Measurements from ENCODE around the gene PABPN1.

DNA sequence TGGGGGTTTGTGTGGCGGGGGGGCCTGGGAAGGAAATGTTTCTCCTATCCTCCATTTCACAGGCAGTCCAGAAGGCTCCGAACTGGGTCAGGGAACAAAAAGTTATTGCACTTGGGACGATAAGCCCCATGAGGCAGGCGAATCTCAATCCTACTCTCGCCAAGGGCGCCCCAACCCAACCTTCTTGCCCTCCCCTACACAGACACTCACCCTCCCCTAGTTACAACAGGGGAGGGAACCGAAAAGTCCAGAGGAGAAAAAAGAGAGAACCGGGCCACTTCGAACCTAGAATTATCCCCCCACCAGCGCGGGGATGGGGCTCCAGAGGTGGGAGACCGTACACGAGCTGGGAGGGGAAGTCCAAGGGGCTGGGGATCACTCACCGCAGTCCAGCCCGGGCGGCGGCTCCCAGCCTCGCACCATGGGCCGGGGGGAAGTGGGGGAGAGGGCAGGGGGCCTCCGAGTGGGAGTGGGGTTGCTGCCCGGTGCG is 35.7 kb upstream of the PABPN1 start:
- TF ChIP-seq, protein P1, sequence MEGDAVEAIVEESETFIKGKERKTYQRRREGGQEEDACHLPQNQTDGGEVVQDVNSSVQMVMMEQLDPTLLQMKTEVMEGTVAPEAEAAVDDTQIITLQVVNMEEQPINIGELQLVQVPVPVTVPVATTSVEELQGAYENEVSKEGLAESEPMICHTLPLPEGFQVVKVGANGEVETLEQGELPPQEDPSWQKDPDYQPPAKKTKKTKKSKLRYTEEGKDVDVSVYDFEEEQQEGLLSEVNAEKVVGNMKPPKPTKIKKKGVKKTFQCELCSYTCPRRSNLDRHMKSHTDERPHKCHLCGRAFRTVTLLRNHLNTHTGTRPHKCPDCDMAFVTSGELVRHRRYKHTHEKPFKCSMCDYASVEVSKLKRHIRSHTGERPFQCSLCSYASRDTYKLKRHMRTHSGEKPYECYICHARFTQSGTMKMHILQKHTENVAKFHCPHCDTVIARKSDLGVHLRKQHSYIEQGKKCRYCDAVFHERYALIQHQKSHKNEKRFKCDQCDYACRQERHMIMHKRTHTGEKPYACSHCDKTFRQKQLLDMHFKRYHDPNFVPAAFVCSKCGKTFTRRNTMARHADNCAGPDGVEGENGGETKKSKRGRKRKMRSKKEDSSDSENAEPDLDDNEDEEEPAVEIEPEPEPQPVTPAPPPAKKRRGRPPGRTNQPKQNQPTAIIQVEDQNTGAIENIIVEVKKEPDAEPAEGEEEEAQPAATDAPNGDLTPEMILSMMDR (IDR thresholded peaks at IDR 0.05; ENCODE audit: borderline replicate concordance, extremely low read depth, low read length, poor library complexity, severe bottlenecking), result no peak
- TF ChIP-seq EZH2 (IDR thresholded peaks at IDR 0.05; ENCODE audit: borderline replicate concordance, low read depth, low read length, severe bottlenecking), result no peak
